ENCODE measurements around the gene SCARB1.

- TF ChIP-seq POLR2A (IDR thresholded peaks at IDR 0.05; ENCODE audit: low read depth) (no peak), CTCF (IDR thresholded peaks at IDR 0.05) (no peak), POLR2AphosphoS5 (IDR thresholded peaks at IDR 0.05) (no peak), EP300 (IDR thresholded peaks at IDR 0.05) (no peak)
Observed at GRCh38 chr12:124774054-124774461, 89.6 kb downstream of the SCARB1 start.

Data from esophagus muscularis mucosa (tissue), 4 donors.